ENCODE data around the gene MAL.

MAL gene

DNA sequence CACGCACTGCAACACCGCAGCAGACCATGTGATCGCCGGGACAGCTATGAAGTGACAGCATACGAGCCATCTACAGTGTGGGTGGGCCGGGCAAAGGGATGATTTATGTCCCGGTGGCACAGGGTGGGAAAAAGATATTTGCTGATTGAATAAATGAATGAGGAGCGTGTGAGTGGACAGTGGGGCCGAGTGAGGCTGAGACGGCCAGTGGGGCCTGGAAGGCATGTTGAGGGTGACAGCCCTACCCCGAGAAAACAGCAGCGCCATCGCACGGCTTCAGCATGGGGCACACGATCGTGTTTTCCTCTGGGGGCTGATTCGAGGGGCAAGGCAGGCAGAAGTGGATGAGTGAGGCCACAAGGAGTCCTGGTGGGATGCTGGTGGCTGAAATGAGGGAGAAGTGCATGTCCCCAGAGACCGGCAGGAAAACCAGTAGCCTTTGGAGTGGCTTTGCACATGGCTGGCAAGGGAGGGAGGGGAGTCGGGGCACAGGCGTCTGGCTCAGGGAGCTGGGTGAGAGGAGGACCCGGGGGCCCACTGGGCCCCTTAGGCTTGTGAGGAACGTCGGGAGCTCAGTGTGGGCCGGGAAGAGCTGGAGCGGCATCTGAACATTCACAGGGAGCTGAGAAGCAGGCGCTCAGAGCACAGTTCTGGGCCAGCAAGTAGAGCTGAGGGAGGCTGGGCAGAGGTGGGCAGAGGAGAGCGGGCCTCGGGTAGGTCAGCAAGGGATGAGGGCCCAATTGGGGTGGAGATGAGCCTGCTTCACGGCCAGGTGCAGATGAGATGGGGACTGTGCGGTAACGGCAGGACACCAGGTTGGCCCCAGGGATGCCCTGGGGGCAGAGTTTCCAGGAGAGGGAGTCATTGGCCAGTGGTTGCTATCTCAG is 32.1 kb upstream of the MAL start:
- Mint-ChIP-seq H3K9me3 (no peaks in the 10 kb centered on the region), H3K4me1 (no peaks in the 10 kb centered on the region), H3K4me3 (no peak overlapping the region), H3K36me3 (ENCODE audit: low read depth) (no peaks in the 10 kb centered on the region), H3K27me3 (peaks cover 12% of the 10 kb centered on the region), H3K27ac (no peak overlapping the region)
- ATAC-seq (no peak), DNase-seq (no peak)

DNA sequence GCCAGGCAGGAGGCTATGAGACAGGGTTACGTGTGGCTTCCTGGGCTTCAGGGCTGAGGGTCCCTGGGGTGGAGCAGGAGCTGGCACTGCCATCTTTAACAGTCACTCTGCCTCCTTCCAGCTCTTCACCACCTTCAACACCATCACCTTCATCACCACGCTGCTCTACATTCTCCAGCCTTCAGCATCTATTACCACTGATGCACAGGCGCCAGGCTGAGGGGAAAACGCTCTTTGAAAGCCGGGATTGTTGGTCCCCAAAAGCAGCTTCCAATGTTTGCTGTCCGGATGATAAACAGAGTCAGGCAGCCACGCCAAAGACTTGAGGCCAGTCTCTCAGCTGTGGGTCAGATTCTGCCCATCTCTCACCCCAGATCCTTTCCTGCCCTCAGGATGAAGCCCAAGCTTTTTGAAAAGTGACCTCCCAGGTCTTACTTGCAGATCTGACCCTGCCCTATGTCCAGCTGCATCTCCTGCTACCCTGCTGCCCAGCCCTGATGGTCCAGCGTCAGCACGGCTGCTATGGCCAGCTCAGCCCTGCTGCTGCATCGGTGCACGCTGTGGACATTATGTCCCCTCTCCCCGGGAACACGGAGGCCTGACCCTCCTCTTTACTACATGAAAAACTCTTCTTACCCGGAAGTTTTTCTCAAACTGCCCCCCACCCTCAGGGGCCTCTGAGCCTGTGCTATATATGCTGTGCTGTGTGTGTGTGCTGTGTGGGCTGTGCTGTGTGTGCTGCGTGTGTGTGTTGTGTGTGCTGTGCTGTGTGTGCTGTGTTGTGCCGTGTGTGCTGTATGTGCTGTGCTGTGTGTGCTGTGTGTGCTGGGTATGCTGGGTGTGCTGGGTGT is 31.2 kb upstream of the MAL start:
- Mint-ChIP-seq H3K9me3 (no peaks in the 10 kb centered on the region), H3K4me1 (no peaks in the 10 kb centered on the region), H3K4me3 (no peak overlapping the region), H3K27ac (no peak overlapping the region), H3K27me3 (peaks cover 19% of the 10 kb centered on the region), H3K36me3 (ENCODE audit: low read depth) (no peaks in the 10 kb centered on the region)
- no peak for ATAC-seq
- no peak for DNase-seq

DNA sequence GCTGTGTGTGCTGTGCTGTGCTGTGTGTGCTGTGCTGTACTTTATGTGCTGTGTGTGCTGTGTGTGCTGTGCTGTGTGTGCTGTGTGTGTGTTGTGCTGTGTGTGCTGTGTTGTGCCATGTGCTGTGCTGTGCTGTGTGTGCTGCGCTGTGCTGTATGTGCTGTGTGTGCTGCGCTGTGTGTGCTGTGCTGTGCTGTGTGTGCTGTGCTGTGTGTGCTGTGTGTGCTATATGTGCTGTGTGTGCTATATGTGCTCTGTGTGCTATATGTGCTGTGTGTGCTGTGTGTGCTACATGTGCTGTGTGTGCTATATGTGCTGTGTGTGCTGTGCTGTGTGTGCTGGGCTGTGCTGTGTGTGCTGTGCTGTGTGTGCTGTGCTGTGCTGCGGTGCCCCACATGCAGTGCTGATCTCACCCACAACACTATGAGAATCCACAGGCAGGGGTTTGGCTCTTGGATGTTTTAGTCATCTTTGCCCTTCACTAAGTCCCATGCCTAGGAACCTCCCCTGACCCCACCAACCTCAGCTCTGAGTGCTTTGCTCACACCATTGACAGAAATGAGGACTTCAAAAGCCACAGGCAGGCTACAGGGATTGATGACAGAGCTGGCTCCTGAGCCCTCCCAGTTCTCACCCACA is 30.5 kb upstream of the MAL start:
- DNase-seq = no peak
- no peak overlapping the region for H3K27ac Mint-ChIP-seq
- no peaks in the 10 kb centered on the region for H3K9me3 Mint-ChIP-seq
- ATAC-seq = peak; percentile 35
- no peaks in the 10 kb centered on the region for H3K4me1 Mint-ChIP-seq
- peaks cover 20% of the 10 kb centered on the region for H3K27me3 Mint-ChIP-seq
- no peak overlapping the region for H3K4me3 Mint-ChIP-seq
- H3K36me3 Mint-ChIP-seq (ENCODE audit: low read depth) = no peaks in the 10 kb centered on the region

DNA sequence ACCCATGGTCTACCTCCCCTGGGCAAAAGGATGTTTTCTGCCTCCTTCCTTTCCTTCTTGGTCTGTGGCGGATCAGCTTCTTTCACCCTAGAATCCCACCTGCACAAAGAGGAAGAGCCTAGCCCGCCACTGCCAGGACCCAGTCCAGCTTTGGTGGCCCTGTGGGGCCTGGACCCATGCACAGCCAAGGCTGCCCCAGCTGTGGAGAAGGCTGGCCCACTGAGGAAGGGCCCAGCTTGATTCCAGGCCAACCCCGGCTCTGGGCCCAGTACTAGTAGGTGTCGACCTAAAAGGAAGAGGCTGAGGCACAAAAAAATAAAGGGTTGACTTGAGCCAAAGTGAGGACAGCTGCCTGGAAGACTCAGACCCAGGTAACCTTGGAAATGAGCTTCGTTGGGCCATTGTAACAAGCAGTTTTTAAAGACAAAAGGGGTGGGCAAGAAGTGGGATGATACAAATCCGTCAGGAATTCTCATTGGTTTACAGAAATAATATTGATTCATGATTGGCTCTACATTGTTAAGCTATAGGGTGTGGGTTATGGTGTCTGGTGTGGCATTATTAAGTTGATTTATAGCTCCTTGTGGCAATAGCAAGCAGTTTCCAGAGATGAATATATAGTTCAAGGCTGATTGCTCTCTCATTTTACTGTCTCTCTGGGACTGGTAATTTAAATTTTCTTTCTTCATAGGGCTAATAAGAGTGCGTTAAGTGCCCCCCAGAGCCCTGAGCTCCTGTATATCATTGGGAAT is 29.8 kb upstream of the MAL start:
- Mint-ChIP-seq H3K9me3 (no peaks in the 10 kb centered on the region), H3K4me3 (no peak overlapping the region), H3K36me3 (ENCODE audit: low read depth) (no peaks in the 10 kb centered on the region), H3K27ac (no peak overlapping the region), H3K27me3 (peaks cover 20% of the 10 kb centered on the region), H3K4me1 (no peaks in the 10 kb centered on the region)
- DNase-seq (no peak), ATAC-seq (no peak)

DNA sequence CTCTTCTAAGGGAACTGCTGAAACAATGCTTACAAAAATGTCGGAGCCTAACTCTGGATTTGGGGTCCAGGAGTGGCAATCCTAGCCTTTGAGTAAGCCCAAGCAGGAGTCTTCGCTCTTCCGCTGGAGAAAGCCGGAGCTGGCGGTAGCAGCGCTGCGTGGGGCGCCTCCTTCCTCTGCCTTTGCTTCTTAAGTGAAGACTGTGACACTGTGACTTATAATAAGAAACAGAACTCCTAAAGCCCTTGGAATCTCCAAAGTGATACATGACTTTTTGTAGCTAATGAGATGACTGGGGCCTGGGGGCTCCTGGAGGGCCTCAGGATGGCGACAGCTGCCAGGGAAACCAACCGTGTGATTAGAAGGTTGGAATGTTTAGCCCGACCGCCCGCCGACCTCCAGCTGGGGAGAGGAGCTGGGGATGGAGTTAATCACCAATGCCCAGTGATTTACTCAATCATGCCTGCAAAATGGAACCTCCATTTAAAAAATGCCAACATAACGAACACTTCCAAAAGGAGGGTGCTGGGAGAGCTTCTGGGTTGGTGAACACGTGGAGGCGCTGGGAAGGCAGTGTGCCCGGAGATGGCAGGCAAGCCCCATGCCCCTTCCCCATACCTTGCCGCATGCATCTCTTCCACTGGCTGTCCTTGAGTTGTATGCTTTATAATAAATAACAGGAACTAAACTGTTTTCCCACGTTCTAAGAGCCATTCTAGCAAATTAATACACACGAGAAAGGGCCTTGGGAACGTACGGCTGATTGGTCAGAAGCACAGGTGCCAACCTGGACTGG is 29.0 kb upstream of the MAL start:
- H3K27ac Mint-ChIP-seq = no peak overlapping the region
- DNase-seq (no peak), ATAC-seq (no peak)
- H3K4me1 Mint-ChIP-seq = no peaks in the 10 kb centered on the region
- H3K4me3 Mint-ChIP-seq = no peak overlapping the region
- H3K36me3 Mint-ChIP-seq (ENCODE audit: low read depth) = no peaks in the 10 kb centered on the region
- H3K27me3 Mint-ChIP-seq = peaks cover 20% of the 10 kb centered on the region
- H3K9me3 Mint-ChIP-seq = no peaks in the 10 kb centered on the region

DNA sequence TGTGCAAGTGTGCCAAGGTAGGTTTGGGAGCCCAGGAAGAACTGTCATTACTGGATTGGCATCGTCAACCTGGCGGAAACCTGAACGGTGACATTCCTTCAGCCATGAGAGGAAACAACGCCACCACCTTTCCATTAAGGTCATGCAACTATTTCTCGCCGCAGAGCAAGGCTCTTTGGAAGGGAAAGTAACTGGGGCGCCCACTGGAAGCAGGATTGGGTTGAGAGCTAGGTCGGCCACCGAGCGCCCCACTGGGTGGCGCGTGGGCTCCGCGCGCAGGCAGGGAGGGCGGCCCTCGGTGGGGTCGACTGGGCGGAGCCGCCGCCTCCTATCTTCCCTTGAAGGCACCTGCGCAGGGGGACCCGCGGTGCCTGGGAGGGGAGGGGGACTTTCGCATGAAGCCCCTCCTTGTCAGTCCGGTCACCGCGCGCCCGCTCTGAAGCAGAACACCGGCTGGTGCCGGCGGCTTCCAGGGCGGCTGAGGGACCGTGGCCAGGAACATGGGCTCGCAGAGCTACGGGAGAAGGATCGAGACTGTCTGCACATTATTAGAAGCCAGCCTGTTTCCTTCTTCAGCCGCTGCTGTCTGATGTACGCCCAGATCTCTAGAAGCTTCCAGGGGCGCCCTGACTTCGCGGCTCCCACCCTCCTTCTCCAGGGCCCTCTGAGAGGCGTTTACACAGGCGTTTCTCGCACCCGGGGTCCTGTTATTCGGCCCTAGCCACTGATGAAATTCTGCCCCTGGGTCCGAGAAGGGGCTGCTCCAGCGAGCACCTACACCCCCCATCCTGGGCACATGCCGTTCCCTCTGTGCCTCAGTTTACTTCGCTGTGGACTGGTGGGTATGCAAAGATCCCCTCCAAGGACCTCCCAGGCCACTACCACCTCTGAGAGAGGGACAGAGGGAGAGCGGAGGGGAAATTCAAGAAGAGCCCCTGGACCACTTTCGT is 27.3 kb upstream of the MAL start:
- H3K27ac Mint-ChIP-seq = no peak overlapping the region
- ATAC-seq (peak; percentile 44), DNase-seq (no peak)
- H3K27me3 Mint-ChIP-seq = peaks cover 20% of the 10 kb centered on the region
- no peak overlapping the region for H3K4me3 Mint-ChIP-seq
- H3K9me3 Mint-ChIP-seq = no peaks in the 10 kb centered on the region
- no peaks in the 10 kb centered on the region for H3K36me3 Mint-ChIP-seq (ENCODE audit: low read depth)
- H3K4me1 Mint-ChIP-seq = no peaks in the 10 kb centered on the region

DNA sequence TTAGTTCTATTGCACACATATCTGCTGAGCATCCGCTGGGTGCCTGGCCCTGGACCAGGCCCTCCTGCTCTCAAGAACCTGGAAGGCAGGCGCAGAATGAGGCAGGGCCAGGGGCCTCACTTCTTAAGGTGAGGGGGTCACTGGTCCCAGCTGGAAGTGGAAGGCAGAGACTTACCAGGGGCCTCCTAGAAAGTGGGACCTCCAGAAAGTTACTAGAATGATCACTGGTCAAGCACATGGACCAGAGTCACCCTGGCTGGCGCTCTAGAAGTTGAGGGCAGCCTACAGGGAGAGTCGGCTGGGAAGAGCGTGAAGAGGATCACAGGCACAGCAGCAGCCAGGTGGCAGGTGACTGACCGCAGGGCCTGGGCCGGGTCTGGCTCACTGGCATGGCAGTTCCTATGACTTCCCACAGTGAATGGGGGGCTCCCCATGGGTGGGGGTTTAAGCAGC is 26.1 kb upstream of the MAL start:
- H3K9me3 Mint-ChIP-seq = no peaks in the 10 kb centered on the region
- peaks cover 20% of the 10 kb centered on the region for H3K27me3 Mint-ChIP-seq
- no peak overlapping the region for H3K27ac Mint-ChIP-seq
- H3K4me1 Mint-ChIP-seq = peaks cover 1% of the 10 kb centered on the region
- ATAC-seq = no peak
- no peak for DNase-seq
- no peaks in the 10 kb centered on the region for H3K36me3 Mint-ChIP-seq (ENCODE audit: low read depth)
- no peak overlapping the region for H3K4me3 Mint-ChIP-seq

DNA sequence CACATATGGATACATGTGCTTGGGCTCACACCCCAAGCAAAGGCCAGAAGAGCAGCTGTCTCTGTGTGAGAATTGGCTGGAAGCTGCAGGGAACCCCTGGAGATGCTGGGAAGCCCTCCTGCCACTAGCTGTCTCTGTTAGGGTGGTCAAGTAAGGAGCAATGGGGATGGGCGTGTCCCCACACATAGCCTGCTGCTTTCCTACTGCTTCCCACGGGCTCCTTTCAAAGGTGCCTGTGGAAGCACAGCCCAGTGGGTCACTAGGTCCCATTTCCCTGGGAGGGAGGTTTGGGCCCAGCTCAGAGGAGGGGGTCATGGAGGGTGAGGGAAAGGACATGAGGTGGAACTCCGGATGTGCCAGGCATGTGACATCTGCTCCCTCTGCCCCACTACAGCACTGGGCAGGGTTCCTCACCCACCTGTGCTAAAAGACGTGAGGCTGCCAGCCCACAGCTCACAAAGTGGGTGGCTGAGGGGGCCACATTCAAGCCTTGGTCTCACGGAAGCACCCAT is 24.4 kb upstream of the MAL start:
- ATAC-seq (no peak), DNase-seq (no peak)
- Mint-ChIP-seq H3K9me3 (no peaks in the 10 kb centered on the region), H3K27me3 (peaks cover 22% of the 10 kb centered on the region), H3K4me1 (peaks cover 7% of the 10 kb centered on the region), H3K27ac (no peak overlapping the region), H3K36me3 (ENCODE audit: low read depth) (no peaks in the 10 kb centered on the region), H3K4me3 (no peak overlapping the region)

DNA sequence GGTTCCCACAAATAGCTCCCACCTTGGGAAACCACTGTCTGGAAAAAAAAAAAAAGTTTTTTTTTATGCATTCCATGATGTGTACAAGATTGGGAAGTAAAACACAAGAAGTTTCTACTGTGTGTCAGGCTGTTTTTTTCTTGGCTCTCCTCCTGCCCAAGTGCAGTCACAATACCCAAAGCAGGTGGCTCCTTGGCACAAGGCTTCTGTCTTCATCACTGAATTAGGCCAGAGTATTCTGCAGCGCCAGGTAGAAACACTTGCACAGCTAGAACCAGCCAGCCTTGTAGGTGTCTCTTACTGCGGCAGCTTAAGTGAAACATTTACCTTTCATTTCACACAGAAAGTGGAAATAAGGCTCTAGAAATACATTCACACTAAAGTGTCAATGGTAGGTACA is 23.8 kb upstream of the MAL start:
- Mint-ChIP-seq H3K27me3 (peaks cover 22% of the 10 kb centered on the region), H3K4me1 (peaks cover 7% of the 10 kb centered on the region), H3K36me3 (ENCODE audit: low read depth) (no peaks in the 10 kb centered on the region), H3K4me3 (no peak overlapping the region), H3K27ac (no peak overlapping the region), H3K9me3 (no peaks in the 10 kb centered on the region)
- ATAC-seq = no peak
- no peak for DNase-seq

DNA sequence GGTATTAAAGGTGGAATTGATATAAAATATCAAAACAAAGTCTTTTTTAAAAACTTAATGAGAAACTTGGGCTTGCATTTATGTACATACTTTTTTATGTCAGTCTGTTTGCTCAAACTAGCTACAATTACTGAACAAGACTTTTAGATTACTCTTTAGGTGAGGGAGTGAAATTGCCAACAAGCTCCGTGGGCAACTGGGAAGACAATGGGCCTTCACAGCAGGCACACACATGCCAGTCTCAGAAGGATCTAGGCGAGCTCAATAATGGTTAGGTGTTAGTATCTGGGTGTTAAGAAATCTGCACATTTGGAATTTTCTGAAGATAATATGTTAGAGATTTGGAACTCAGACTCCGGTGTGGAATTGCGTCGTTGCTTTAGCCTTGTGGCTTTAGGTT is 23.0 kb upstream of the MAL start:
- Mint-ChIP-seq H3K27me3 (peaks cover 15% of the 10 kb centered on the region), H3K9me3 (no peaks in the 10 kb centered on the region), H3K36me3 (ENCODE audit: low read depth) (no peaks in the 10 kb centered on the region), H3K4me3 (no peak overlapping the region), H3K4me1 (peaks cover 7% of the 10 kb centered on the region), H3K27ac (no peak overlapping the region)
- ATAC-seq = no peak
- DNase-seq = no peak

DNA sequence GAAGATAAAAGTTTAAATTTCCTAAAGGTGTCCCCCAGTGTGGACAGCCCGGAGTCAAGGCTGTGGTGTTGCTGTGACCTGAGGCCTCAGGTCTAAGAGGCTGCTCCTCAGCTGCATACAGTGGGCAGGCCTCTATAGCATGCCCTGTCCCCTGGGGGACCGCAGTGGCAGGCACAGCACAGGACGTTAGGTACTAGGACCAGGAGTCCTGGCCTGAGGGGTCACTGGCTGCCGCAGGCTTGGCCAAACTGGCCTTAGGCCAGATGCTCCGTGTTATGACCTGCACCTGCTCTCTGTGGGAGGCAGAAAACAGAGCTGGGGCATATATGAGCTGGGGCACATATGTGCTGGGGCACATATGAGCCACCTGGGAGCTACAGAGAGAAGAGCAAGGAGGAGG is 21.2 kb upstream of the MAL start:
- DNase-seq = no peak
- Mint-ChIP-seq H3K4me1 (peaks cover 7% of the 10 kb centered on the region), H3K36me3 (ENCODE audit: low read depth) (no peaks in the 10 kb centered on the region), H3K27ac (no peak overlapping the region), H3K9me3 (no peaks in the 10 kb centered on the region), H3K4me3 (no peak overlapping the region), H3K27me3 (peaks cover 3% of the 10 kb centered on the region)
- ATAC-seq = peak; percentile 12

DNA sequence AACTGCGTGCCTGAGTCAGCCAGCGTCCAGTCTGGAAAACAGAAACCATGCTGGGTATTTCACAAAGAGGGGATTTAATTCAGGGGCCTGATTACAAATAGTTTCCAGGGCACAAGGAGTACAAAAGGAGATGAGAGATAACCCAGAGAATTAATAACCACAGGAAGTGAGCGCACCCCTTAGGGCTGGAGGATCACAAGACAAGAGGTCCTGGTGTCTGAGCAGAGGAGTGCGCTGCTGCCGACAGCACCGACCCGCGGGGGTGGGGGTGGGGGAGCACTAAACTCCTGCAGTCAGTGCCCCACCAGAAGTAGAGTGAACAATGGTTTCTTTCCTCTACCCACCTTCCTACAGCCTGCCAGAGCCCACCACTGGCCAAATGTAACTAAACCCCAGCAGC is 20.8 kb upstream of the MAL start:
- ATAC-seq (peak; percentile 20), DNase-seq (no peak)
- H3K4me1 Mint-ChIP-seq = peaks cover 7% of the 10 kb centered on the region
- no peaks in the 10 kb centered on the region for H3K9me3 Mint-ChIP-seq
- H3K4me3 Mint-ChIP-seq = no peak overlapping the region
- no peak overlapping the region for H3K27ac Mint-ChIP-seq
- no peaks in the 10 kb centered on the region for H3K36me3 Mint-ChIP-seq (ENCODE audit: low read depth)
- H3K27me3 Mint-ChIP-seq = peaks cover 2% of the 10 kb centered on the region

DNA sequence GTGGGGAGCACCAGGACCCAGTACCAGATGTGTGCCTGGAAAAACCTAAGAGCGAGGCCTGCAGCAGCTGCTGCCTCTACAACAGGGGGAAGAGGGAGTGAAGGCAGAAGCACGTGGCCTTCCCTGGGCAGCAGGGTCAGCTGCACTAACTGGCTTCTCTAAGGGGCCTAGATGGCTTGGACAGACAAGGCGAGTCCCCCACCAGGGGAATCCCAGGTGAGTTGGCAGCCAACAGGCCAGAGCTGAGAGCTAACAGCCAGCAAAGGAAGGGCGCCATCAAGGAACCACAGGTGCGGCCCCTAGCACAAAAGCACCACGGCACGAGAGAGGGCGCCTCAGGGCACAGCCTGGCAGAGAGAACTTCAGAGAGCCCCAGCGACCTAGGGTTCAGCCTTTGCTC is 19.8 kb upstream of the MAL start:
- Mint-ChIP-seq H3K9me3 (no peaks in the 10 kb centered on the region), H3K4me1 (peaks cover 7% of the 10 kb centered on the region), H3K27ac (no peak overlapping the region), H3K4me3 (no peak overlapping the region), H3K36me3 (ENCODE audit: low read depth) (no peaks in the 10 kb centered on the region), H3K27me3 (peaks cover 2% of the 10 kb centered on the region)
- no peak for DNase-seq
- no peak for ATAC-seq

All from activated naive CD8-positive, alpha-beta T cell treated with anti-CD3 and anti-CD28 coated beads, Interleukin-2, amount 50 U/mL, for 24 hours (primary cell).